HG03442 (cell line): ENCODE results near the gene CCAR1.
"Not testable (repeated sequence)": the region's sequence is repeated elsewhere in the genome, so short reads cannot be mapped to it uniquely, and the experiment has no call there.

Source experiments
- ATAC-seq: cut with Tn5 transposase; IDR thresholded peaks from one replicate; pipeline ENCODE4 v1.9.1; 2021; ENCODE audit warnings: mild to moderate bottlenecking, moderate library complexity; ENCODE audit not compliant: unreplicated experiment

Gene CCAR1

DNA sequence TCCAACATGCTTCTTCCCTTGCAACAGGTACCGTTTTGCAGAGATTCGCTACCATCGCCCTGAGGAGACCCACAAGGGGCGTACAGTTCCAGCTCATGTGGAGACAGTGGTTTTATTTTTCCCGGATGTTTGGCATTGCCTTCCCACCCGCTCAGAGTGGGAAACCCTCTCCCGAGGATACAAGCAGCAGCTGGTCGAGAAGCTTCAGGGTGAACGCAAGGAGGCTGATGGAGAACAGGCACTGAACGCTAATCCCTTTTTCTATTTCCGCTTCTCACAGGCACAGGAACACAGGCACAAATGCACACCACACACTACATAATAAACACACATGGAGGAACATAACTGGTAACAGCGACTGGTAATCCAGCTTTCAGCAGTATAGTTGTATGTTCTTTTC, 35.2 kb downstream of the CCAR1 start:
- no peak for ATAC-seq

DNA sequence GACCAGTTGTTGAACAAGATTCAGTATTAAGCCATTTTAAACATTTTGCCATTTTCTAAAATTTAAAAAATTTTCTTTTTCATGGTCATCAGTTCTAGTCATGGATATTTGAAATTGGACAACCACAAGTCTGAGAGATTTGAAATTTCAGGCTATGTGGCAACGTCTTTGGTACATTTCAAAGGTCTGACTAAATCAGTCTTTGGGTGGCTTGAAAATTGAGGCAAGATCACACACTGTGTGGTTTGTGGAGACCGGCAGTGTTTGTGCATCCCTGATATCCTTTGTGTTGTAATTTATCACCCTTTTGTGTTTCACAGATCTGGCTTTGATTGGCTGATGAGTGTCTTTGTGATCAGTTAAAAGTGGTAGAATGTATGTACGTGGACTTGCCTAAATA, 35.7 kb downstream of the CCAR1 start:
- no peak for ATAC-seq

GRCh38 chr10:68759223-68759863, 38.3 kb downstream of the CCAR1 start:
- no peak for ATAC-seq

GRCh38 chr10:68759967-68760366, 38.9 kb downstream of the CCAR1 start:
- ATAC-seq = no peak

GRCh38 chr10:68767407-68767806, 46.4 kb downstream of the CCAR1 start:
- not testable (repeated sequence) for ATAC-seq

DNA sequence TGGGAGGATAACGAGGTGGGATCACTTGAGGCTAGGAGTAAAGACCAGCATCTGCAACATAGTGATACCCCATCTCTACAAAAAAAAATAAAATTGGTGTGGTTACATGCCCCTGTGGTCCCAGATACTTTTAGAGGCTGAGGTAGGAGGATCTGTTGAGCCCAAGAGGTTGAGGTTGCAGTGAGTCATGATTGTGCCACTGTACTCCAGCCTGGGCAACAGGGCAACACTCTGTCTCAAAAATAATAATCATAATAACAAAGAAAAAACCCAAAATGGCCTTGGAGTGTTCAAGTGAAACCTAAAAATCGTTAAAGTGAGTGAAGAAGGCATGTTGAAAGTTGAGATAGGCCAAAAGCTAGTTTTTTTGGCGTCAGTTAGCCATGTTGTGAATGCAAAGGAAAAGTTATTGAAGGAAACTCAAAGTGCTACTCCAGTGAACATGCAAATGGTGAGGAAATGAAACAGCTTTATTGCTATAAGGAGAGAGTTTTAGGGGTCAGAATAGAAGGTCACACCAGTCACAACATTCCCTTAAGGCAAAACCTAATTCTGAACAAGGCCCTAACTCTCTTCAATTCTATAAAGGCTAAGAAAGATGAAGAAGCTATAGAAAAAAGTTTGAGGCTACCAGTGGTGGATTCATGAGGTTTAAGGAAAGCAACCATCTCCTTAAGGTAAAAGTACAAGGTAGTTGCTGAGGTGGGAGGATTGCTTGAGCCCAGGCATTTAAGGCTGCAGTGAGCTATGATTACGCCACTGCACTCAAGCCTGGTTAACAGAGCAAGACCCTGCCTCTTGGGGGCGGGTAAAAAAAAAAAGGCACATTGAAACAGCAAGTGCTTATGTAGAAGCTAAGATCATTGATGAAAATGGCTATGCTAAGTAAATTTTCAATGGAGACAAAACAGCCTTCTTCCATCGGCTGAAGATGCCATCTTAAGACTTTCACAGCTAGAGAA, 60.9 kb downstream of the CCAR1 start:
- ATAC-seq = no peak

DNA sequence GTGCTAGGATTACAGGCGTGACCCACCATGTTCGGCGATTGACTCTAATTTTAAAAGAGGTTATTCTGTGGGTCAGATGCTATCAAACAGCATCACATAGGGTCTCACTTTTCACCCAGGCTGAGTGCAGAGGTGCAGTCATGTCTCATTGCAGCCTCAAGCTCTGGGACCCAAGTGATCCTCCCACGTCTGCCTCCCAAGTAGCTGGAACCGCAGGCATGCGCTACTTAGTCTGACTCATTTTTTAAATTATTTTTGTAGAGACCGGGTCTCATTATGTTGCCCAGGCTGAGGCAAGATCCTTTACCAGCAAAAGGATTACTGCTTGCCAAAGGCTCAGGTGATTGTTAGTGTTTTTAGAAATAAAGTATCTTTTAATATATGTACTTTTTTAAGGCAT, 63.4 kb downstream of the CCAR1 start:
- ATAC-seq = no peak

DNA sequence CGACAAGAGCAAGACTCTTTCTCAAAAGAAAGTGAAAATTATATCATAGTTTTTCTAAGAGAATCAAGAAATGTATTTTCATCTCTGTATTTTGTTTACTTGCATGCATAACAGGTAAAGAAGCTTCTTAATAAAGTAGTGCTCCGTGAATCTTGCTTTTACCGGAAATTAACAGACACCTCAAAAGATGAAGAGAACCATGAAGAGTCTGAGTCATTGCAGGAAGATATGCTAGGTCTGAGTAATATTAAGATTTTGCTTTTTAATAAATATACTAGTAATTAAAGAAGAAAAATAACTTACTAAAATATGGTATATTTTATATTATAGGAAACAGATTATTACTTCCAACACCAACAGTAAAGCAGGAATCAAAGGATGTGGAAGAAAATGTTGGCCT, 66.8 kb downstream of the CCAR1 start:
- ATAC-seq = no peak

GRCh38 chr10:68790476-68790875, 69.4 kb downstream of the CCAR1 start:
- ATAC-seq = no peak

DNA sequence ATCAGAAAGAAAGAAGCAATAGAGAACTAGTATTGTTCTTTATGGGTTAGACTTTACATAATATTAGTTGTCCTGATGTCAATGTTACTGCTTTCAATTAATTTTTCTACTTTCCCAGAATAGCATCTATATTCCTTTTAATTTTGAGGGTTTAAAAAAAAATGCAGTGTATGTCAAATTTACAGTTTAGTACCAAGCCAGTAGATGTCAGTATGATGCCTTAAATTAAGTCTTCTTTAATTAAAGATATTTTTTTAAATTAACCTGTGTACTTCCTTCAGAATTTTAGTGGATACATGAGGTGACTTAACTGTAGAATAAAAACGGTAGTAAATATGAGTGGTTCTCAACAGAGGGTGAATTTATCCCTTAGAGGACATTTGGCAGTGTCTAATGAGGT, 71.1 kb downstream of the CCAR1 start:
- no peak for ATAC-seq

DNA sequence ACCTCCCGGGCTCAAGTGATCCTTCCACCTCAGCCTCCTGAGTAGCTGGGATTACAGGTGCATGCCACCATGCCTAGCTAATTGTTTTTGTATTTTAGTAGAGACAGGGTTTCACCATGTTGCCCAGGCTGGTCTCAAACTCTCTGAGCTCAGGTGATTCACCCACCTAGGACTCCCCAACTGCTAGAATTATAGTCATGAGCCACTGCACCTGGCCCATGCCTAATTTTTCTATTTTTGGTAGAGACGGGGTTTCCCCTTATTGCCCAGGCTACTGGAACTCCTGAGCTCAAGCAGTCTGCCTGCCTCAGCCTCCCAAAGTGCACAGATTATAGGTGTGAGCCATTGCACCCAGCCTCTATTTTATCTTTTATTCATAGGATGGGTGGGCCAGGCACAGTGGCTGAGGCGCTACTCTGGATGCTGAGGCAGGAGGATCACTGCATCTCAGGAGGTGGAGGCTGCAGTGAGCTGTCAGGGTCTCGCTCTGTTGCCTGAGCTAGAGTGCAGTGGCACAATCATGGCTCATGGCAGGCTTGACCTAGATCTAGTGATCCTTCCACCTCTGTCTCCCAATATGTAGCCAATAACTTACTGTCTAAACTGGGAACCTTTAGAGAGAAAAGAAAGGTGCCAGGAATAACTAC, 75.0 kb downstream of the CCAR1 start:
- ATAC-seq = no peak

DNA sequence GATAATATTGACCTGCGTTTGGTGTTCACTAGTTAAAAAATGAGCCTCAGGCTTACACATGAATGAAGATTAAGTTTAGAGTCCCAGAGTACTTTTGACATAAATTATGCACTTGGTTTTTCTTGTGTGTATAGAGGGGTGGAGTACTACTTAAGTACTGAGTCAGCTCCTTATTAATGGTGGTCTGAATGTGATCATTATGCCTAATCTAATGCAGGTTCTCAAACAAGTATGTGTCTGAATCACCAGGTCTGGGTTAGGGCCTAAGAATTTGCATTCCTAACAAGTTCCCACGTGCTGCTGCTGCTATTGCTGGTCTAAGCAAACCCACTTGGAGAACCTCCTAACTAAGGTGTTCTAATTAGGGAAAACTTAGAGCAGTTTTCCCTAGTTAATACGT, 75.6 kb downstream of the CCAR1 start:
- no peak for ATAC-seq

- ATAC-seq = no peak
Measured at GRCh38 chr10:68800211-68800610, 79.2 kb downstream of the CCAR1 start.

DNA sequence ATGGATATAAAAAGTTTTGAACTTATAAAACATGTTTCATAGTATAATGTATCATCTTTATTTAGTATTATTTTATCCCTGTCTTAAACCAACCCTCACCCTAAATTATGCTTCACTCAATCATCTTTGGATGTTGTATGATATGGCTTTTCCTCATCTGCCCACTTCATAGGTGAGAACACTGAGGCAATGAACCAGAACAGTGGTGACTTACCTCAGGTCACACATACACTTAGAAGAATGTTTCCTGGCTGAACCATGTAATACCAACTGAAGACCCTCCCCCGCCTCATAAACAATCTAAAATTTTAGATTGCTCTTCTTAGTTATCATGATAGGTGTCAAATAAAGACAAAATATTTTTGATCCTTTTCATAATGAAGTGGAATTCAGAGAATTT, 83.7 kb downstream of the CCAR1 start:
- no peak for ATAC-seq

DNA sequence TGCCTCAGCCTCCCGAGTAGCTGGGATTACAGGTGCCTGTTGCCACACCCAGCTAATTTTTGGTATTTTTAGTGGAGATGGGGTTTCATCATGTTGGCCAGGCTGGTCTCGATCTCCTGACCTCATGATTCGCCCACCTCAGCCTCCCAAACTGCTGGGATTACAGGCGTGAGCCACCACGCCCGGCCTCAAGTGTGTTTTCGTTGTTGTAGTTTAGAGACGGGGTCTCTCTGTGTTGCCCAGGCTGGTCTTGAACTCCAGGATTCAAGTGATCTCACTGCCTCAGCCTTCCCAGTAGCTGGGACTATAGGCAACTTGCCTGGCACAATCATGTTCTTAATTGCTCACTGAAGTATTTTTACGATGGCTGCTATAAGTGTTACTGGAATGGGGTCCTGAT, 89.8 kb downstream of the CCAR1 start:
- ATAC-seq = not testable (repeated sequence)

DNA sequence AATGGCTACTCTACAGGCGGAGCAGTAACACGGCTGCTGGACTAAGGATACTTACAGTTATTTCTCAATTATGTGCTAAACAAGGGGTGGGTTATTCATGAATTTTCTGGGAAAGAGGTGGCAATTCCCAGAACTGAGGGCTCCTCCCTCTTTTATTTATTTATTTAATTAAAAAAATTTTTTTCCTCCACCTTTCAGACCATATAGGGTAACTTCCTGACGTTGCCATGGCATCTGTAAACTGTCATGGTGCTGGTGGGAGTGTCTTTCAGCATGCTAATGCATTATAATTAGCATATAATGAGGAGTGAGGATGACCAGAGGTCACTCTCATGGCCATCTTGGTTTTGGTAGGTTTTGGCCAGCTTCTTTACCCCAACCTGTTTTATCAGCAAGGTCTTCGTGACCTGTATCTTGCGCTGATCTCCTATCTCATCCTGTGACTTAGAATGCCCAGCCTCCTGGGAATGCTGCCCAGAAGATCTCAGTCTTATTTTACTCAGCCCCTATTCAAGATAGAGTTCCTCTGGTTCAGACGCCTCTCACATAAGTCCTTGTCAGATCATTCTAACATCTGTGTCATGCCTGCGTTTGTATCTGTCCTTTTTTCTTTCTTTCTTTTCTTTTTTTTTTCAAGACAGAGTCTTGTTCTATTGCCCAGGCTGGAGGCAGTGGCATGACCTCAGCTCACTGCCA, 90.4 kb downstream of the CCAR1 start:
- ATAC-seq = no peak

- ATAC-seq = no peak
Measured at GRCh38 chr10:68812420-68812819, 91.4 kb downstream of the CCAR1 start.

- ATAC-seq = no peak
Measured at GRCh38 chr10:68813559-68813958, 92.5 kb downstream of the CCAR1 start.

DNA sequence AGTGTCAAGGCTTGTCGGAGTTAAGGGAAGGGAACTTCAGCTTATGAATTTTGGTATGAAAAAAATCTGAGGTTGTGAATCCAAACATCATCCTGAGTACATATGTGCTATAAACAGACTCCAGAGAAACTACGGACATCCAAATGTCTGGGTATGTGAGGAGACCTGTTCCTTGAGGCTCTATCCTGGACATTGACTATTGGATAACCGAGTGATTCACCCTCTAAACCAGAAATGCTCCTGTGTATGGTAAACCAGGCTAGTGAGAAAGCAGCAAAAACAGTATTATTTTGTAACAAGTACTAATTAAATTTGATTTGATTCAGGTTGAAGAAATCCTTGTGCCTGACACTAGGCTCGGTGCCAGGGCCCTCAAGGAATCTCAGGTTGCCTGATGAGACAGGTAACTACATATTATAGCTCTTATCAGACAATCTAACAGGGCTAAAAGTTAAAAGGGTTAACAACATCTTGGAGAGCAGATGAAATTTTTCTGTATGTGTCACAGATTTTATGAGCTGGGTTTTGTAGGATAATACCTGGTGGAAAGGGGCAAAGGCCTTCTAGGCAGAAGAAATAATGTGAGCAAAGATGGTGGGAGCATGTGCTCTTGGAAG, 95.9 kb downstream of the CCAR1 start:
- no peak for ATAC-seq

- ATAC-seq = not testable (repeated sequence)
Measured at GRCh38 chr10:68820359-68820758, 99.3 kb downstream of the CCAR1 start.

- ATAC-seq = not testable (repeated sequence)
Measured at GRCh38 chr10:68822626-68823025, 101.6 kb downstream of the CCAR1 start.
